Activated CD4-positive, alpha-beta T cell treated with anti-CD3 and anti-CD28 coated beads for 48 hours (primary cell): ENCODE data around the gene FBXW7.

Experiments used
- DNase-seq: peaks from one replicate; pipeline ENCODE4 v3.0.0-alpha.2; 2020

FBXW7 gene

GRCh38 chr4:152322656-152323055 is 213.2 kb downstream of the FBXW7 start:
- DNase-seq, result no peak

GRCh38 chr4:152321923-152322322 is 214.0 kb downstream of the FBXW7 start:
- no peak for DNase-seq

- no peak for DNase-seq
These were observed 214.5 kb downstream of the FBXW7 start for GRCh38 chr4:152321398-152321797.

GRCh38 chr4:152316969-152317368 is 218.9 kb downstream of the FBXW7 start:
- DNase-seq, result no peak

GRCh38 chr4:152310257-152310656 is 225.6 kb downstream of the FBXW7 start:
- DNase-seq, result no peak

- DNase-seq, result no peak
These were observed 226.5 kb downstream of the FBXW7 start for GRCh38 chr4:152309418-152309817.

- DNase-seq, result no peak
These were observed 226.9 kb downstream of the FBXW7 start for GRCh38 chr4:152308951-152309350.

- DNase-seq, result no peak
These were observed 228.2 kb downstream of the FBXW7 start for GRCh38 chr4:152307669-152308068.

GRCh38 chr4:152306541-152306940 is 229.4 kb downstream of the FBXW7 start:
- DNase-seq, result no peak

GRCh38 chr4:152304220-152304619 is 231.7 kb downstream of the FBXW7 start:
- no peak for DNase-seq

- DNase-seq, result no peak
These were observed 234.5 kb downstream of the FBXW7 start for GRCh38 chr4:152301381-152301780.

GRCh38 chr4:152299553-152299952 is 236.3 kb downstream of the FBXW7 start:
- DNase-seq, result no peak

GRCh38 chr4:152296386-152296785 is 239.5 kb downstream of the FBXW7 start:
- no peak for DNase-seq

GRCh38 chr4:152294765-152295164 is 241.1 kb downstream of the FBXW7 start:
- no peak for DNase-seq

GRCh38 chr4:152294331-152294730 is 241.6 kb downstream of the FBXW7 start:
- DNase-seq, result no peak

GRCh38 chr4:152293527-152293926 is 242.4 kb downstream of the FBXW7 start:
- DNase-seq, result no peak

- DNase-seq, result no peak
These were observed 245.4 kb downstream of the FBXW7 start for GRCh38 chr4:152290366-152290921.

GRCh38 chr4:152289941-152290340 is 246.0 kb downstream of the FBXW7 start:
- no peak for DNase-seq

GRCh38 chr4:152289541-152289940 is 246.4 kb downstream of the FBXW7 start:
- no peak for DNase-seq

- no peak for DNase-seq
These were observed 252.0 kb downstream of the FBXW7 start for GRCh38 chr4:152283801-152284470.

- no peak for DNase-seq
These were observed 254.1 kb downstream of the FBXW7 start for GRCh38 chr4:152281822-152282221.

GRCh38 chr4:152281211-152281610 is 254.7 kb downstream of the FBXW7 start:
- no peak for DNase-seq

- DNase-seq, result no peak
These were observed 256.7 kb downstream of the FBXW7 start for GRCh38 chr4:152279234-152279566.

- DNase-seq, result no peak
These were observed 257.2 kb downstream of the FBXW7 start for GRCh38 chr4:152278505-152279233.

GRCh38 chr4:152278172-152278504 is 257.8 kb downstream of the FBXW7 start:
- DNase-seq, result no peak
